GM19328 (cell line): ENCODE measurements around the gene SEC14L3.

ENCODE experiments used
- ATAC-seq: cut with Tn5 transposase; IDR thresholded peaks from one replicate; pipeline ENCODE4 v1.9.1; 2021; ENCODE audit warnings: mild to moderate bottlenecking, moderate library complexity; ENCODE audit not compliant: unreplicated experiment

Gene SEC14L3

DNA sequence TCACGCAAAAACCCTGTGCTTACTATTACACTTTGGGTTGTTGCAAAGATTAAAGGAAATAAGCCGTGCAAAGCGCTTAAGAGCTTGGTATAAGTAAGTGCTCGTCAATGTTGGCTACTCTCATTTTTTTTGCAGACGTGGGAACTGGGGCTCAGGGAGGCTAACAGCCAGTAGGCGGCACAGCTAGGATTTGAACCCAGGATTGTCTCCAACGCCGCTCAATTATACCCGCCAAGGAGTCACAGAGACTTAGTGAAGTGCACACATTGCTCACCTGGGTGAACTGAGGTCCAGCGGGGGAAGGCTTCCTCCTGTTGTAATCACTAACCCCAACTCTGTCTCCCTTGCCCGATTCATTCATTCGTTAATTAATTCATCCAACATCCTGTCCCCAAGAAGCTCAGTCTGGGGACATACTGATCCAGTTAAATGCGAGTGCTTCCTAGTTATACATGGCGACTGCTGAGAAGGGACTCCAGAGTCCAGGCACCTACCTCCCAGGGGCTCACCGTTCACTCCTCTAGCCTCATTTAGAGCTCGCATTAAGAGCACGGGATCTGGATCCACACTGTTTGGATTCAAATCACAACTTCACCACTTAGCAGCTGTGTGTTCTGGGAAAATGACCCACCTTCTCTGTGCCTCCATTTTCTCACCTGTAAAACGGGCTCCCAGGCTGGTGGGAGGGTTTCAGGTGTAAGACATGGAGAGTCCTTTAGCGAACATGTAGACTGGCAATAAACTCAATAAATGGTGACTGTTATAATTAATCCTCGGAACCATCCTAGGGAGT is 47.1 kb downstream of the SEC14L3 start:
- no peak for ATAC-seq

DNA sequence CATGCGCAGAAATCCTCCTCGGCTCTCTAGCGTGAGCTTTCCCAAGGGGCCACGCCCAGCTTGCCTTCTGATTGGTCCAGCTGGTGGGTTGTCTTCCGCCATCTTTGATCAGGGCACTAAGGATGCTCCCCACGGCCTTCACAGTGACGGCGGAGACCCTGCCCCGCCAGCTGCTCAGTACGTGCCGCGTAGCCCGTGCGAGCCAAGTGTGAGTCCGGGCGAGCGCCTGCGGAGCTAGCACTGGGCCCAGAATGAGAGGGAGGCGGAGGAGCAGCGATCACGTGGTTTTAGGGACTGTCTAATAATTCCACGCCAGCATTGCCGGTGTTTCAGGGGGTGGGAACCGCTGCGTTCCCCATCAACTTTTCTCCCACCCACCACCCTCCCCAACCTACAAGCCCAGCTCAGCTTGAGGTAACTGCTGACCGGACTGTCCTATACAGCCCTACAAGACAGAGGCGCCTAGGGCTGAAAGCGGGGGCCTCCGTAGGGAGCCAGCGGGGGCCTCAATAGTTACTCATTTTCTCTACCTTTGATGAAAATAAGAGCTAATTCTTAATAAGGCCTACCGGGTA is 47.8 kb downstream of the SEC14L3 start:
- ATAC-seq: peak; percentile 81

DNA sequence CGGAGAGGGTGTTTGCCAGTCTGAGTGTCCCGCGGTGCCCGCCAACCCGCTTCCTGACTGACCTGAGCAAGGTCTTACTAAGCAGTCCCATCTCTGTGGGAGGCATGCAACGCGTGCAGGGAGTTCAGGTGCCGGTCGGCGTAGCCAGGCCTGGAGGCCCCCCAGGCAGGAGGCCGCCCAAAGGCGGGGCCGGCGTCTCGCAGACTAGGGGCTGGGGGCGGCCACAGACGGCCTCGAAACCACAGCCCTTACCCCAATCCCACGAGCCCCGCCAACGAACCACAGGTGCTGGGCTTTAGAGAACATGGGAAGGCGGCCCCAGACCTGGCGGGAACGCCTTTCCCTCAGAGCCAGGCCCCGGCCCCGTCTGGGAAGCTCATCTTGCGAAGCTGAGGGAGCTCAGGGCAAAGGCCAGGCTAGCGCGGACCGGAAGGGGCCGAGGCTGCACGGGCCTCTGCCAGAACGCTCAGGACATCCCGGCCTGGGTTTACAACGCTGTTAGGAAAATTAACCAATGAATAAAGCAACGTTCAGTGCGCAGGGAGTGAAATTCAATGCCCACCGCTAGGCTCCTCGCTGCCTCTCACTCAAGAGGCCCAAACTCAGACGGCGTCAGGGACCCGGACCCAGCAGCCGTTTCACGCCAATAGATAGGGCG is 48.4 kb downstream of the SEC14L3 start:
- peak; percentile 28 for ATAC-seq

DNA sequence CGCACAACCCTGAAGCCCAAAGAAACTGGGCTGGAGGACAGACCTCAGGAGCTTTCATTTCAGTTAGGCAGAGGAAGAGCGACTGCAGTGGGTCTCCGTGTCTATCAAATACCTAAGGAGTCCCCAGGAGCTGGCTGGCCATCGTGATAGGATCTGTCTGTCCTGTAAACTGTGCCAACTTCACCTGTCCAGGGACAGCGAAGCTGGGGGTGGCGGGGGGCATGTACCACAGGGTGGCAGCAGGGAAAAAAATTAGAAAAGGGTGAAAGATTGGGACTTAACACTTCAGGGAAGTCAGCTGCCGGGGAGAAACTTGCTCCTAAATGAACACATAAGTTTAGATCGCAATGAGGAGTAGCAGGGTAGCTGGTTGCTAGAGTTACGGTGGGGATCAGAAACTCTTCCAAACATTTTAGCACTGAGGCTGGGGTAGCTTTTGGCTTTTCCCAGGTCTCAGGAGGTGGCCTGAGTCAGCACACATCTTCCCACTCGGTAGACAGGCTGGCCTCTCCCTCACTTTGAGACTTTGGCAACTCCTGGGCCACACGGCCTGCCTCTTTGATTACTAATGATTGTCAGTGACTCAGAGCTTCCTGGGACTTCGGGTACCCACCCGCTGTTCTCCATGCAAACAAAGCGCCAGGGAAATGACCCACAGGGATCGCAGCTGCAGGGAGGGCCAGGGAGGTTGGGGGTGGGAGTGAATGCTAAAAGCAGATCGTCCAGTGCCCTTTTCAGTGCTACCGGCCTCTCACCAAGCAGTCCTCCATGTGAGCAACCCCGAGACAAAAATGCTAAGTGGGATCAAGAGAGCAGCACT is 49.1 kb downstream of the SEC14L3 start:
- no peak for ATAC-seq

DNA sequence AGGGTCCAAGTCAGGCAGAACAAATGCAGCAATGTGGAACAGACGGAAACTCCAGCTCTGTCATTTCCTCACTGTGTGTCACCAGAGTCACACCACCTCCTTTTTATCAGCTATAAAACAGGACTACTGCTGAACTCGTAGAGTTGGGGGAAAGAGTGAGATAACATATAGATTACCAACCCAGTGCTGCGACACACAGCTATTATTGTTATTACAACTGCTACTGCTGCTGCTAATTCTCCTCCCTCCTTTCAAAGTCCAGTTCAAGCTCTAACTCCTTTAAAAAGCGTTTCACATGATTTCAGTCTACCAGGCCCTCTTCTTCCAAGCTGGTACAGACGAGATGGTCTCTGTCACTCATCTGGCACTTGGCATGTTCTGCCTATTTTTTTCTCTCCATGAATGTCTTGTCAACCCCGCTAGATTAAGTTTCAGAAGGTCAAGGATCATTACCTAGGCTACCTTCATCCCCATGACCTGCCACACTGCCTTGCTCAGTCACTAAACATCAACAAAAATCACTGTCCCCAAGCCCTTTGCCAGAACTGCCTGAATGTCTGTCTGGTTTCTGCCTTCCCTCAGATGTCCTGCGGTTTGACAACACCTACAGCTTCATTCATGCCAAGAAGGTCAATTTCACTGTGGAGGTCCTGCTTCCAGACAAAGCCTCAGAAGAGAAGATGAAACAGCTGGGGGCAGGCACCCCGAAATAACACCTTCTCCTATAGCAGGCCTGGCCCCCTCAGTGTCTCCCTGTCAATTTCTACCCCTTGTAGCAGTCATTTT is 49.9 kb downstream of the SEC14L3 start:
- no peak for ATAC-seq

DNA sequence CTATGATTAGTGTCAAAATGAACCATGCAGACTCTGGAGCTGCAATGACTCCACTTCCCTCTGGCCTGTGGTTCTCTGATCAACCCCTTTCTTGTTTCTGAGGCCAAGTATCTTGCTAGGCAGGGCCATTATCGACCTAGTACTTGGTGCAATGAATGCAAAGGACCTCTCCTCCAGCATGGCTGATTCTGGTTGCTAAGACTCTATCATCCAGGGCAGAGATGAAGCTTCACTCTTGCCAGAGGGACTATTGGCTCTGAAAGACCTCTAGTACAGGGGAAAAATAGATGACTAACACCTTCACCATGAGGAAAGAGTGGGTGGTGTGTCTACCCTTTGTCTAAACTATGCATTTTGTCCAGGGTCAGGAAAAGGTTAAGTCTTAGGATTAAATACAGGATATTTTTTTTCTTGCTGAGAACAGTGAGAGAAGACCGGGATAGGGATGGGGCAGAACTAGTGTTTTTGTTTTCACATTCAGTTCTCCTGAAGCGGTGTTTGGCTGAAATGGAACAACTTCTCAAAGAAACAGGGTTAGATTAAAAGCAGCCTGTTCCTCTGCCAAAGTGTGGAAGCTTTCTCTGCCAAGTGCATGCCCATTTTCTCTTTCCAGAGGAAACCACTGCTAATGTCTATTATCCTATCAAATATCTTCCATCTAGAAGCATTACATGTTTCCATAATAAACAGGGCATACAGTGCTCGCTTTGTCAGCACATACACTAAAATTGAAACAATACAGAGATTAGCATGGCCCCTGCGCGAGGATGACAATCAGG is 51.3 kb downstream of the SEC14L3 start:
- no peak for ATAC-seq

DNA sequence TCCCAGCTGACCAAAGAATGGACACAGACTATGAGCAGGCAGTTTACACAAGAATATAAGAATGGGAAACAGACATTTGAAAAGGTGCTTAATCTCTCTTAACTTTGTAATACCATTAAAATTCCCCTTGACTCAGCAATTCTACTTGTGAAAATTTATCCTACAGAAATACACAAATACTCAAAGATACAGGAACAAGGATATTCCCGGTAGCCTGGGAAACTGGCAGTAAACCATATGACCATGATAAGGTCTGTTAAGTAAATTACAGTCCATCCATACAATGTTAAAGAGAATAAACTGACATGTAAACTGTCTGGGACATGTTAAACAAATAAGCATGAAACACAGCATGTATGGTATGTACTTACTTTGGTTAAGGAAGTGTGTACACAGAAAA is 55.0 kb downstream of the SEC14L3 start:
- no peak for ATAC-seq

DNA sequence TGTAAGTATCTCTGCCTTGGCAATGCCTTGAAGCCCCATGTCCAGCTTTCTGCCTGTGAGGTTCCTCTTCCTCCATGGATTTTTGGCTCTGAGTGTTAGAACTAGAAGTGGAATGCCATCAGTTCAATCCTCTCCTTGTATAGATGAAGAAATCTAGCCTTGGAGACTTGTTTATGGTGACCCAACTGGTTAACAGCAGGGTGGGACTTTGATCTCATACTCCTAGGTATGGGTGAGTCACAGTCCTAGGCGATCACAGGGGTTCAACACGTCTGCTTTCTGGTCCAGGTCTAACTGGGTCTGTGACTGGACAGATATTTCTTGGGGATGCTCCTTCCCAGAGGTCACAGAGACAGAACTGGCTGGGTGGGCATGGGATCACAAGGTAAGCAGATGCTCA is 55.4 kb downstream of the SEC14L3 start:
- no peak for ATAC-seq

DNA sequence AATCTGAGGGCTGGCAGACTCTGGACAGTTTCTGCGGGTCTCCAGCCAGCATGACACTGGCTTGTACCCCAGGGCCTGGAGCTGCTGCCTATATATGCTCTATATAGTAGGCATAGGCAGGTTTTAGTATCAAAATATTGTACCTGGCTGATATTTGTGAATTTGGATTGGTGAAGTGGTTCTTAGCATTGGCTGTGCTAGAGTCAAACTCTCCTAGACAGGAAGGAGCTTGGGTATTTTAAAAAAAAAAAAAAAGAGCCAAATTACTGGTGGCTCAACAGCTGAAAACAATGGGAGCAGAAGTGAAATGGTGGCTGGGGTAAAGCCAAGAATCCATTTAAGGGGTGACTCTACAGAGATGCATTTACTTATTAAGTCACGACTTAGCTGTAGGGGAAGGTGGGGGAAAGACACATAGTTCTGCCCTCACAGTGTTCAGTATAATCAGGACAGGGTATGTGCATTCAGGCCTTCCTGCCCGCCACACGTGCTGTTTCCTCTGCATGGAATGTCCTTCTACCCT is 57.2 kb downstream of the SEC14L3 start:
- no peak for ATAC-seq

DNA sequence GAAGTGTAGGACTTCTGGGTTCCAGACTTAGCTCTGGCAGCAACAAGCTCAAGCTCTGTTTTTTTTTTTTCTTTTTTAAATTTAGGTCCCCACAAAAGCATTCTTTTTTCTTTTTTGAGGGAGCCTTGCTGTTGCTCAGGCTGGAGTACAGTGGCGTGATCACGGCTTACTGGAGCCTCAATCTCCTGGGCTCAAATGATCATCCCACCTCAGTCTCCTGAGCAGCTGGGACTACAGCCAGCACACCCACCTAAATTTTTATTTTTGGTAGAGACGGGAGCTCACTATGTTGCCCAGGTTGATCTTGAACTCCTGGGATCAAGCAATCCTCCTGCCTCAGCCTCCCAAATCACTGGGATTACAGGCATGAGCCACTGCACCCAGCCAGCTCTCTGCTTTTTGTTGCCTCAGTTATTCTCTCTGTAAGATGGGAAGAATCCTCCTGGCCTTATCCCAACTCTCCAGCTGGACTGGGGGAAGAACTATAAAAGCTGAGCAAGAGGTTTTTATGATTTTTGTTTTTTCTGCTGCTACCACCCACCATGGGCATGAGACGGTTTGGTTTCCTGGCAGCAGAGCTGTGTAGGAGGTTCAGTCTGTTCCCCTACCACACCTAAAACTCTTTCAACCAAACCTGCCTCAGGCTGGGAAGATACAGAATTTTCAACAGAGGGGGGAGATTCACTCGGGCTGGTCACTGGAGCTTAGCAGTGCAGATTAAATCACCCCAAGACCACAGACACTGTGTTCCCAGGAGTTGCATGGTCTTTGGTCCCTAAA is 57.9 kb downstream of the SEC14L3 start:
- ATAC-seq: no peak

DNA sequence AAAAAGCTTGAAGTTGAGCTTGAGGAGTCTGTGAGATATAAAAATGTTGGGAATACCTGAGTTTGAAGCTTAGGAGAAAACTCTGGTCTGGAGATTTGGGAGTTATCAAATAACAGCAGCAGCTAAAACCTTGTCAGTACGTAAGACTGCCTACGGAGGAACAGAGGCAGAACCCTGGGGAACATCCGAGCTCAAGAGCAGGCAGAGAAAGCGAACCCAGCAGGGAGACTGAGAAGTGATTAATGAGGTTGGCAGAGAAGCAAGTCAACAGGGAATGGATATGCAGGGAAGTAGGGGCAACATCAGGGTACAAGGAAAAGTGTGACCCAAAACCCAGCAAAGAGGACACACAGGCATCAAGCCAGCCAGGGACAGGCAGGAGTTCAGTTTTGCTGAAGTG is 58.8 kb downstream of the SEC14L3 start:
- ATAC-seq: no peak

DNA sequence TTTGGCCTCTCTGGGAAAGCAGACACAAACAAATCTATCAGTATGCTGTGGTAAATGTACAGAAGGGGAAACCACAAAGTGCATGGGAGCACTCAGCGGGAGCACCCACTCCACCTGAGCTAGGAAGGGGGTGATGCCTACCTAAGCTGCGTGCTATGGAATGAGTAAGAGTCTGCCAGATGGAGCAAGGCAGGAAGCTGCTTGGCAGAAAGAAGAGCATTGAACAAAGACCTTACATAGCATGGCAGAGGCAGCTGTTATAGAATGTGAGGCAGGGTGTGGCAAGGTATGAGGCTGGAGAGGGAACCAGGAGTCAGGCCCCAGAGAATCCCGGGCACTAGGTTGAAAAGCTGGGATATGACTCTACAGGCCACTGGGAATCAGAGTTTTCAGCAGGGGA is 60.0 kb downstream of the SEC14L3 start:
- no peak for ATAC-seq
